HepG2 (cell line): Measurements from ENCODE around the gene FBXO10. TPM values are rescaled to one million over a fixed set of nuclear protein-coding genes. Genes with fewer than 3 reads are reported as not detected.

ENCODE experiments used
- ARNTL ChIP-seq: sonication (generic); formaldehyde crosslinking; IDR thresholded peaks from 2 replicates; pipeline ENCODE4 v1.4.0; 2020; ENCODE audit warnings: mild to moderate bottlenecking, missing genetic modification reagents
- BCL6 ChIP-seq: IDR thresholded peaks from 2 replicates; pipeline ENCODE4 v1.6.1; 2016; ENCODE audit warnings: missing genetic modification reagents, missing compliant biosample characterization
- CAMTA2 ChIP-seq: sonication (generic); formaldehyde crosslinking; IDR thresholded peaks from 2 replicates; pipeline ENCODE4 v1.4.0; 2020; ENCODE audit warnings: mild to moderate bottlenecking, missing genetic modification reagents, borderline replicate concordance
- ISX ChIP-seq: sonication (generic); formaldehyde crosslinking; conservative IDR thresholded peaks from 2 replicates; pipeline ENCODE4 v1.5.0; 2020; ENCODE audit warnings: missing genetic modification reagents
- MED13 ChIP-seq: sonication (generic); formaldehyde crosslinking; IDR thresholded peaks from 2 replicates; pipeline ENCODE4 v1.5.0; 2020; ENCODE audit warnings: missing genetic modification reagents
- NFE2 ChIP-seq: sonication (generic); formaldehyde crosslinking; IDR thresholded peaks from 2 replicates; pipeline ENCODE4 v1.4.0; 2020; ENCODE audit warnings: missing genetic modification reagents
- PLSCR1 ChIP-seq: sonication (generic); formaldehyde crosslinking; IDR thresholded peaks from 2 replicates; pipeline ENCODE4 v1.5.0; 2020; ENCODE audit warnings: missing genetic modification reagents, mild to moderate bottlenecking, borderline replicate concordance
- RERE ChIP-seq: IDR thresholded peaks from 2 replicates; pipeline ENCODE4 v1.6.1; 2016; ENCODE audit warnings: low read depth, missing genetic modification reagents, missing compliant biosample characterization
- TEAD3 ChIP-seq: optimal IDR thresholded peaks from 2 replicates; pipeline ENCODE3; 2016; ENCODE audit warnings: borderline replicate concordance
- ZBTB42 ChIP-seq: sonication (generic); formaldehyde crosslinking; IDR thresholded peaks from 2 replicates; pipeline ENCODE4 v1.5.0; 2020; ENCODE audit warnings: mild to moderate bottlenecking, missing genetic modification reagents
- ZNF280B ChIP-seq: sonication (generic); formaldehyde crosslinking; IDR thresholded peaks from 2 replicates; pipeline ENCODE4 v1.5.0; 2020; ENCODE audit warnings: missing genetic modification reagents, mild to moderate bottlenecking, borderline replicate concordance
- ZNF770 ChIP-seq: sonication (generic); formaldehyde crosslinking; IDR thresholded peaks from 2 replicates; pipeline ENCODE4 v1.5.0; 2020; ENCODE audit warnings: mild to moderate bottlenecking, missing genetic modification reagents
- polyA plus RNA-seq, 8 experiments: library from polyadenylated mRNA; depleted of rRNA in 3 of 8; stranded (reverse) in 7 of 8; unstranded in 1 of 8; fragments of >200 nt; fragmentation: Illumina TruSeq in 4 of 8; extraction: Trizol in 4 of 8; gene quantifications; 2 replicates each; pipeline versions ENCODE4 v1.2.1 to v1.2.3, GENCODE V29; 2011 to 2016; ENCODE audit warnings: low read depth in 4 of 8, missing spikeins in 1 of 8, mixed read lengths in 1 of 8; ENCODE audit not compliant: insufficient read depth in 1 of 8
- total RNA-seq, 5 experiments: library from RNA; depleted of rRNA; stranded (reverse); fragments of >200 nt; fragmentation: Illumina TruSeq; extraction: Trizol; gene quantifications; 2 replicates each; pipeline ENCODE4 v1.2.3, GENCODE V29; 2016; ENCODE audit warnings: low read depth in 1 of 5
- TF ChIP-seq, protein P1 (sequence below): sonication (generic); formaldehyde crosslinking; IDR thresholded peaks from 2 replicates; pipeline ENCODE4 v1.5.1; 2020; ENCODE audit warnings: missing genetic modification reagents, mild to moderate bottlenecking, borderline replicate concordance
- TF ChIP-seq, protein P2 (sequence below): sonication (generic); formaldehyde crosslinking; IDR thresholded peaks from 2 replicates; pipeline ENCODE4 v1.4.0; 2020; ENCODE audit warnings: missing genetic modification reagents, mild to moderate bottlenecking, borderline replicate concordance

The FBXO10 gene
- total and polyA plus RNA-seq, 2 of the 13 experiments (the other 11 are each of a cell fraction or from before 2014, with no cell fraction given): 3.1 to 5.1 TPM

- TF ChIP-seq, protein P1, sequence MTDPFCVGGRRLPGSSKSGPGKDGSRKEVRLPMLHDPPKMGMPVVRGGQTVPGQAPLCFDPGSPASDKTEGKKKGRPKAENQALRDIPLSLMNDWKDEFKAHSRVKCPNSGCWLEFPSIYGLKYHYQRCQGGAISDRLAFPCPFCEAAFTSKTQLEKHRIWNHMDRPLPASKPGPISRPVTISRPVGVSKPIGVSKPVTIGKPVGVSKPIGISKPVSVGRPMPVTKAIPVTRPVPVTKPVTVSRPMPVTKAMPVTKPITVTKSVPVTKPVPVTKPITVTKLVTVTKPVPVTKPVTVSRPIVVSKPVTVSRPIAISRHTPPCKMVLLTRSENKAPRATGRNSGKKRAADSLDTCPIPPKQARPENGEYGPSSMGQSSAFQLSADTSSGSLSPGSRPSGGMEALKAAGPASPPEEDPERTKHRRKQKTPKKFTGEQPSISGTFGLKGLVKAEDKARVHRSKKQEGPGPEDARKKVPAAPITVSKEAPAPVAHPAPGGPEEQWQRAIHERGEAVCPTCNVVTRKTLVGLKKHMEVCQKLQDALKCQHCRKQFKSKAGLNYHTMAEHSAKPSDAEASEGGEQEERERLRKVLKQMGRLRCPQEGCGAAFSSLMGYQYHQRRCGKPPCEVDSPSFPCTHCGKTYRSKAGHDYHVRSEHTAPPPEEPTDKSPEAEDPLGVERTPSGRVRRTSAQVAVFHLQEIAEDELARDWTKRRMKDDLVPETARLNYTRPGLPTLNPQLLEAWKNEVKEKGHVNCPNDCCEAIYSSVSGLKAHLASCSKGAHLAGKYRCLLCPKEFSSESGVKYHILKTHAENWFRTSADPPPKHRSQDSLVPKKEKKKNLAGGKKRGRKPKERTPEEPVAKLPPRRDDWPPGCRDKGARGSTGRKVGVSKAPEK (CRISPR knock-in tag): no peak
- TF ChIP-seq CAMTA2 (CRISPR knock-in tag): no peak
- TF ChIP-seq RERE: no peak
- TF ChIP-seq ZBTB42: no peak
- TF ChIP-seq, protein P2, sequence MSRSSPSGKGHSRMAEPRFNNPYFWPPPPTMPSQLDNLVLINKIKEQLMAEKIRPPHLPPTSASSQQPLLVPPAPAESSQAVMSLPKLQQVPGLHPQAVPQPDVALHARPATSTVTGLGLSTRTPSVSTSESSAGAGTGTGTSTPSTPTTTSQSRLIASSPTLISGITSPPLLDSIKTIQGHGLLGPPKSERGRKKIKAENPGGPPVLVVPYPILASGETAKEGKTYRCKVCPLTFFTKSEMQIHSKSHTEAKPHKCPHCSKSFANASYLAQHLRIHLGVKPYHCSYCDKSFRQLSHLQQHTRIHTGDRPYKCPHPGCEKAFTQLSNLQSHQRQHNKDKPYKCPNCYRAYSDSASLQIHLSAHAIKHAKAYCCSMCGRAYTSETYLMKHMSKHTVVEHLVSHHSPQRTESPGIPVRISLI (CRISPR knock-in tag): peak; percentile 37; the same call in 1 of the 2 replicates
- no peak for TF ChIP-seq BCL6
- TF ChIP-seq ZNF770 (CRISPR knock-in tag): peak; percentile 69; the same call in 1 of the 2 replicates
- TF ChIP-seq TEAD3 (CRISPR knock-in tag): peak; percentile 27
- TF ChIP-seq ZNF280B (CRISPR knock-in tag): no peak
- TF ChIP-seq MED13 (CRISPR knock-in tag): no peak
- no peak for TF ChIP-seq PLSCR1
- TF ChIP-seq ARNTL (CRISPR knock-in tag): no peak
- TF ChIP-seq ISX (CRISPR knock-in tag): no peak
- TF ChIP-seq NFE2 (CRISPR knock-in tag): peak; percentile 24; the same call in 1 of the 2 replicates
Observed at GRCh38 chr9:37471942-37472684, 104.1 kb downstream of the FBXO10 start (continued).
